SHP77 (cell line): Measurements from ENCODE around the gene HERC4.
A peak's percentile ranks its signal among the peaks of the same experiment; 100 is the strongest.

ENCODE experiments used
- DNase-seq, 2 experiments: peaks; one replicate each; lab custom pipeline; 2025; lab: John Stamatoyannopoulos, UW

Gene HERC4

DNA sequence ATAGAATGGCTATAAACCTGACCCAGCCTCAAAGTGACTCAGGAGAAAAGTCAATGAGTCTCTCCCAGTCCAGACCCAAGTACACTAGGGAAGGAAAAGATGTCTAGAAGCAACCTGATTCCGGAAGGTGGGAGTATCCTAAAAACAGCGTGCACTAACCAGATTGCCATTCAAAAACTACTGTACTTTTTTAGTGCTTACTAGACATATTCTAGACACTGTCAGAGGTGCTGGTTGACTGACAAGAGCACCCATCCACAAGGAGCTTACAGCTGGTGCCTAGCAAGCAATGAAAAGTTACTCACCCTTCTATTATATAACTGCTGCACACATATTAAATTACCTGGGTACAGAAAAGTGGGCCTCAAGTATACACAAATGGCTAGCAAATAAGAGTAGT, 109.6 kb downstream of the HERC4 start:
- no peak for DNase-seq

- no peak for DNase-seq
These were observed 115.1 kb downstream of the HERC4 start for GRCh38 chr10:67959839-67960476.

DNA sequence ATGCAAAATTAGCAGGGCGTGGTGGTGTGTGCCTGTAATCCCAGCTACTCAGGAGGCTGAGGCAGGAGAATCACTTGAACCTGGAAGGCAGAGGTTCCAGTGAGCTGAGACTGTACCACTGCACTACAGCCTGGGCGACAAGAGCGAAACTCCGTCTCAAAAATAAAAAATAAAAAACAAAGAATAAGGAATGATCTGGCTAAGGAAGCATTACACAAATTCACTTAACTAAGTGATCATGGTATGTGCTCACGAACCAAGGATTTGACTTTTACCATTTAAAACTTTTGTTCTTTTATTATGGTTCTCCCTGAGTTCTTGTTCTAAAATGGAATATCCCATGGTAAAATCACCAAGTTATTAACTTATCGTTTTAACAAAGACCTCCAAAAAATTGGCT, 119.5 kb downstream of the HERC4 start:
- no peak for DNase-seq

DNA sequence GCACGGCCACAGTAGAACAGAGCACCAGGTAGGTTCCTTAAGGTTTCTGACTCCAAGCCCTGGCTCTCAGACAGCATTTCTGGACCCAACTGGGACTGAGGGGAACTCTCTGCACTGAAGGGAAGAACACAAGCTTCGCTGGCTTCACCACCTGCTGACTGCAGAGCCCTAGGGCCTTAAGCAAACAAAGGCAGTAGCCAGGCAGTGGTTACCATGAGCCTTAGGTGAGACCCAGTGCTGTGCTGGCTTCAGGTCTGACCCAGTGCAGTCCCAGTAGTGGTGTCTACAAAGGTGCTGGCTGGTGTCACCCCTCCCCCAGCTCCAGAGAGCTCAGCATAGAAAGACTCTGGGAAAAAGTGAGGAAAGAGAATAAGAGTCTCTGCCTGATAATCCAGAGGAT, 131.2 kb downstream of the HERC4 start:
- DNase-seq: no peak

DNA sequence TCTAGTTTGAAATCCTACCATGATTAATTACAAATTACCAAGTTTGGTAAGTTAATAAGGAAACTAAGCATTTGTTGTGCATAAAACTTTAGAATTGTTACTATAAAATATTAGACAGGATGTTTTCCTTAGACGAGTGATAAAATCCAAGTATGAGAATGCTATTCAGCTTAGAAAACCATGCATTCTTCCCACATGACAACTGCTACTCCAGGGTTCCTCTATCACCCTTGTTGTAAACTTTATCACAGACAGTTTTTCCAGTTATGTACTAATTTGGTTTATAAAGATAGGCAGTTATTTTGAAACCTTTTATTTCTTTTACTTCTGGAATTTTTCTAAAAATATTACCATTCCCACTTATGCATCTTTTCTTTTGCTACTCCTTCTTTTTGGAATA, 138.7 kb downstream of the HERC4 start:
- no peak for DNase-seq

- no peak for DNase-seq
These were observed 139.9 kb downstream of the HERC4 start for GRCh38 chr10:67935223-67935622.

GRCh38 chr10:67934336-67934735, 140.7 kb downstream of the HERC4 start:
- no peak for DNase-seq

GRCh38 chr10:67933199-67933598, 141.9 kb downstream of the HERC4 start:
- no peak for DNase-seq

DNA sequence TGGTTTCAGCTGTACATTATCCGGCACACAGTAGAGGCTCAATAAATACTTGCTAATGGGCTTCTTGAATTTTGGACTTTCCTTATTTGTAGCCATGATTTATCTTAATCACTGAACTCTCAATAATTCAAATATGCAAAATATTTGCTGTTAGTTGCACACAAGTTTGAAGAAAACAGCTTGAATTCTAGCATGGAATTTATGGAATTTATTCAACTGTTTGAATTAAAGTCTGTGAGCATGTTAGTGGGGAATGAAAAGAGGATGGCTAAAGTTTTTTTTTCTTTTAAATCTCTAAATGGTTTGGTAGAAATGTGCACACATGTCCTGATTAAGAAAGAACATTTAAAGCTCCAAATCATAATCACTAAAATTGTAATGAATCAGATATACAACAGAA, 148.1 kb downstream of the HERC4 start:
- no peak for DNase-seq

- no peak for DNase-seq
These were observed 149.6 kb downstream of the HERC4 start for GRCh38 chr10:67925449-67926005.

- no peak for DNase-seq
These were observed 150.9 kb downstream of the HERC4 start for GRCh38 chr10:67924136-67924535.

DNA sequence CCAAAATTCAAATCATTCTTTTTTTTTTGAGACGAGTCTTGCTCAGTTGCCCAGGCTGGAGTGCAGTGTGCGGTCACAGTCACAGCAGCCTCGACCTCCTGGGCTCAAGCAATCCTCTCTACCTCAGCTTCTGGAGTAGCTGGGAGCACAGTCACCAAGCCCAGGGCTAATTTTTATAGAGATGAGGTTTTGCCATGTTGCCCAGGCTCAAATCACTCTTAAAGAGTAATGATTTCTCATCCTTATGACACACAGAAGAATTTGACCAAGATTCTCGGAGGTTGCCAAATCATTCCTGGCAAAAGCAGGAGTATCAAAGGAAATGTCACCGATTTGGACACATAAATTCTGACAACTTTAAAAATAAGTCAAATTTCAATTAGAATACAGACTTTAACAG, 151.5 kb downstream of the HERC4 start:
- DNase-seq: no peak

DNA sequence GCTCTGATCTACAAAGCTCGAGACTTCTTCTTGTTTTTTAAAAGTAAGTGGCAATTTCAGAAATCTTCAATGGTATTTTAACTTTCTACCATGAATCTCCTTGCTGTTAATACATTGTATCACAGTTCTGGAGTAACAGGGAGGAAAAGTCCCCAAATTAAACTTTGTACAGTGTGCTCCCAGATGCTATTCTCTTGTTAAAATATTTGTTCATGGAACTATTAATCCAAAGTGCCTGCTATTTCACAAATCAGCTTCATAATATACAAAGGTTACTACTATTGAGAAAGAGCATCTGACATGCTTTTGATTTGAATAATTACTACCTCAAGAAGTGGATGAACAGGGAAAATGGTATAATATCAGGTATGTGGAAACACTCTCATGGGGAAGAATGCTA, 154.0 kb downstream of the HERC4 start:
- no peak for DNase-seq

GRCh38 chr10:67917679-67918078, 157.4 kb downstream of the HERC4 start:
- no peak for DNase-seq

DNA sequence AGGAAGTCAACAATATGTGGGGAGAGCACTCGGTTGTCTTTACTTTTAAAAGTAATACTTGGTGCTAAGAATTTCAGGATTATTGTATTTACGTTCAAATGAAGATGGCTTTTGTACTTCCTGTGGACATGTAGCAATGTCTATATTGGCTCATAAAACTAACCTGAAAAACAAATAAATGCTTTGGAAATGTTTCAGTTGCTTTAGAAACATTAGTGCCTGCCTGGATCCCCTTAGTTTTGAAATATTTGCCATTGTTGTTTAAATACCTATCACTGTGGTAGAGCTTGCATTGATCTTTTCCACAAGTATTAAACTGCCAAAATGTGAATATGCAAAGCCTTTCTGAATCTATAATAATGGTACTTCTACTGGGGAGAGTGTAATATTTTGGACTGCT, 157.9 kb downstream of the HERC4 start:
- no peak for DNase-seq

DNA sequence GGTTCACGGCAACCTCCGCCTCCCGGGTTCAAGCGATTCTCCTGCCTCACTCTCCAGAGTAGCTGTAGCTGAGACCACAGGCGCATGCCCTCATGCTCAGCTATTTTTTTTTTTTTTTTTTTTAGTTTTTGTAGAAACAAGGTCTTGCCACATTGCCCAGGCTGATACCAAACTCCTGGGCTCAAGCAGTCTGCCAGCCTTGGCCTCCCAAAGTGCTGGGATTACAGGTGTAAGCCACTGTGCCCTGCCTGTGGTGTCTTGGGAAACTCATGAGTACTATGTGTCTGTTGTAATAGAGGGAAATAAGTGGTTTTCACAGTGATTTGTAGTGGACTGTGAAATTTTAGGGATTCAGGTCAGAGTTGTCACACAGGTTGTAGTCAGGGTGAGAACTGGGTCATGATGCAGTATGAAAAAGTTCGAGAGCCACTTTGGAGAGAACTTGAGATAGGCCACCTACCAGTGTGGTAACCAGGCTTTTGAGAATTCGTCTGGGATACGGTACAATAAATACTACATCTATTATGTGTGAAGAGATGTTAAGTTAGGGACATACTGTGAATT, 160.2 kb downstream of the HERC4 start:
- no peak for DNase-seq

DNA sequence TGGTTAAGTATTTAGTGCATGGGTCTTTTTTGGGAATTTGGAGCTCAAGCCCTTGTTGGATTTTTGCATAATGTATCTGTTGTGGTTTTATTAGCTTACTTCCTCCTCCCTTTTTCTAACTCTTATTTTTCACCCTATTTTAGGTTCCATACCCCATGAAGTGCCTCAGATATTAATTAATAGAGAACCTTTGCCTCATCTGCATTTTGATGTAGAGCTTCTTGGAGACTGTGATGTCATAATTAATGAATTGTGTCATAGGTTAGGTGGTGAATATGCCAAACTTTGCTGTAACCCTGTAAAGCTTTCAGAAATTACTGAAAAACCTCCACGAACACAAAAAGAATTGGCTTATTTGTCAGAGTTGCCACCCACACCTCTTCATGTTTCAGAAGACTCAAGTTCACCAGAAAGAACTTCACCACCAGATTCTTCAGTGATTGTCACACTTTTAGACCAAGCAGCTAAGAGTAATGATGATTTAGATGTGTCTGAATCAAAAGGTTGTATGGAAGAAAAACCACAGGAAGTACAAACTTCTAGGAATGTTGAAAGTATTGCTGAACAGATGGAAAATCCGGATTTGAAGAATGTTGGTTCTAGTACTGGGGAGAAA, 162.6 kb downstream of the HERC4 start:
- DNase-seq: no peak

- no peak for DNase-seq
These were observed 171.5 kb downstream of the HERC4 start for GRCh38 chr10:67903581-67903980.

GRCh38 chr10:67893637-67894036, 181.4 kb downstream of the HERC4 start:
- DNase-seq: no peak

DNA sequence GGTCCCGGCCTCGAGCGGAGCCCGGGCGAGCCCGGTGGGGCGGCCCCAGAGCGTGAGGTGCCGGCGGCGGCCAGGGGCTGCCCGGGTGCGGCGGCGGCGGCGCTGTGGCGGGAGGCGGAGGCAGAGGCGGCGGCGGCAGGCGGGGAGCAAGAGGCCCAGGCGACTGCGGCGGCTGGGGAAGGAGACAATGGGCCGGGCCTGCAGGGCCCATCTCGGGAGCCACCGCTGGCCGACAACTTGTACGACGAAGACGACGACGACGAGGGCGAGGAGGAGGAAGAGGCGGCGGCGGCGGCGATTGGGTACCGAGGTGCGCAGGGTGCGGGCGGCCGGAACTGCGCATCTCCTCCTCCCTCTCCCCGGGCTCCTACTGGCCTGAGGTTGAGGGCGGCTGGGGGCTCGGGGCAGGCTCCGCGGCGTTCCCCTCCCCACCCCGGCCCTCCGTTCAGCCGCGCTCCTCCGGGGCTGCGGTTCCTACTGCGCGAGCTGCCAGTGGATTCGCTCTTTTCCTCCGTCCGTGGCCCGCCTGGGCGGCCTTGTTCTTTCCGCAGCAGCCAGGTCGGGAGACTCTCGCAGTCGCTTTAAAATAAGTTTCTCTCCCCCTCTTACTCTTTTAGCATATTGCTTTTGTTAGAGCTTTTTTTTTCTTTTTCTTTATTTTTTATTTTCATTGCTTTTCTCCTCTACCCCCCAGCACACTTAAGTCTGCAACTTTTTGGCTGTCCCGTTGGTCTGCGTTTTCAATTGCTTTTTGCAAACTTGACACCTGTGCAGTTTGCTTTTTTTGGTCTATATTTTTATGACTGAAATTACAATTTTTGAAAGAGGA, 190.0 kb downstream of the HERC4 start:
- peak in 1 of 2 experiments; percentile 32 for DNase-seq

GRCh38 chr10:67884313-67884841, 190.7 kb downstream of the HERC4 start, which contains the start of gene SIRT1:
TSS of gene SIRT1 (plus strand) at chr10:67884656. CDS start at chr10:67884722, 66 bp downstream.
- peak; percentile 76 to 78 for DNase-seq

- DNase-seq: no peak
These were observed 191.3 kb downstream of the HERC4 start for GRCh38 chr10:67883710-67884312.
